ENCODE measurements around the gene TMEM52.
"Not testable (repeated sequence)": the region's sequence is repeated elsewhere in the genome, so short reads cannot be mapped to it uniquely, and the experiment has no call there.

TMEM52 gene

DNA sequence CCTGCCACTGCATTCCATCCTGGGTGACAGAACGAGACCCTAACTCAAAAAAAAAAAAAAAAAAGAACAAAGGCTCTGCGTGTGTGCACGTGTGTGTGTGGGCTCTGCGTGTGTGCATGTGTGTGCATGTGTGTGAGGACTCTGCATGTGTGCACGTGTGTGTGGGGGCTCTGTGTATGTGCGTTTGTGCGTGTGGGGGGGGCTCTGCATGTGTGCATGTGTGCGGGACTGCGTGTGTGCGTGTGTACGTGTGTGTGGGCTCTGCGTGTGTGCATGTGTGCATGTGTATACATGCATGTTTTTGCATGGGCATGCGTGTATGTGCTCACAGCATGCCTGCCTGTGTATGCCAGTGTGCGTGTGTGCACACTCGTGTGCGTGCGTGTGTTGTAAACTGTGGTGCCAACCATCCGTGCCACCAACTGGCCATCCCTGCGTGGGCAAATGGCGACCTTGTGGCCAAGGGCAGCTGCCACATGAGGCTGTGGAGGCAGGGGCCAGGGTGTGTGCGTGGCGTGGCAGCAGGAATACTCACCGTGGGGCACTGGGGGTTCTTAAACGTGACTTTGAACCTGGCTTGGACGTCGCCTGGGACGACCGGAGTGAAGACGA, 26.8 kb upstream of the TMEM52 start:
- DNase-seq (ENCODE audit: low spot score), result no peak

- peak; percentile 78 for DNase-seq (ENCODE audit: low spot score)
These were observed 24.9 kb upstream of the TMEM52 start for GRCh38 chr1:1943834-1944570.

GRCh38 chr1:1942753-1943656, 23.9 kb upstream of the TMEM52 start:
- no peak for DNase-seq (ENCODE audit: low spot score)

- no peak for DNase-seq (ENCODE audit: low spot score)
These were observed 23.0 kb upstream of the TMEM52 start for GRCh38 chr1:1941868-1942752.

- DNase-seq (ENCODE audit: low spot score), result no peak
These were observed 22.2 kb upstream of the TMEM52 start for GRCh38 chr1:1941211-1941841.

DNA sequence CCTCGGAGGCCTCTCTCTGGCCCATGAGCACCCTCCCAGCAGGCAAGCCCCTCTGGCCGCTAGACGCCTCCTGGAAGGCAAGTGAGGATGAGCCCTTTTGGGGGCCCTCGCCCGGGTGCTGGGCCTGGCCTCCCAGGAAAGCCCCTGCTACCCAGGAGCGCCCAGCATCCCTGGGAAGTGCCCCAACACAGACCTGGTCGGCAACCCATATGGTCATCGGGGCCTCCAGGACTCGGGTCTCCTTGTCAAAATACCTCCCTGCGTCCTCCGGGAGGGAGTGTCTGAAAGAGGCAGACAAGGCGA, 21.0 kb upstream of the TMEM52 start:
- DNase-seq (ENCODE audit: low spot score), result no peak

DNA sequence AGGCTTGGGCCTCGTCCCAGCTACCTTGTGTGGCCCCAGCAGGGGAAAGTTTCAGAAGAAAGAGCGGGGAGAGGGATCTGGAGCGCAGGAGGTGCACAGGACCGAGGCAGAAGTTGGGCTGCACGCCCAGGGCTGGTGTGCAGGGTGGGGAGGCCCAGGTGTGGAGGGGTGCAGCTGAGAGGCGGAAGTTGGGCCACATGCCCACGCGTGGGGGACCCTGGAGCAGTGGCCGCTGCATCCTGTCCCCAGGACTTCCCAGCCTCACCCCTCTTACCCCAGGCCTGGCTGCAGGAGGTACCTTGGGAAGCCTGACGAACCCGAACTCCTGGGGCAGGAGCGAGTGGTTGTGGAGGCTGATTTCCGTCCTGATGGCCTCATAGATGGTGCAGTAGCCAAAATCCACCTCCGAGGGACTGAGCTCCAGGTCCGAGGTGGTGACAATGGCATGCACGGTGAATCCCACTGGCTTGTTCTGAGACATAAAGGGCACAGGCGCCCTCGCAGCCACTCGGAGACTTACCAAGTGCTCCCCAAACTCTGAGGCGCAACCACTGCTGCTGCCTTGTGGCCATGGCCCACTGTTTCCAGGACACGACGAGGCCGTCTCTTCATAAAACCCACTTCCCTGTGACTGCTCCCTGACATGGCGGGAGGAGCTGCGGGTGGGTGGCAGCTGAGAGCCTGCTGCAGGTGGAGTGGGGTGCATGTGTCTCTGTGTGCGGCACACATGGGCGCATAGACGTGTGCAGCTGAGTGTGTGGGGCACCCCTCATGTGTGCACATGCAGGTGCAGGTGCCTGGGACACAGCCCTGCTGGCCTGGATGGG, 20.4 kb upstream of the TMEM52 start:
- no peak for DNase-seq (ENCODE audit: low spot score)

GRCh38 chr1:1938613-1939295, 19.7 kb upstream of the TMEM52 start:
- no peak for DNase-seq (ENCODE audit: low spot score)

GRCh38 chr1:1938276-1938573, 19.1 kb upstream of the TMEM52 start:
- DNase-seq (ENCODE audit: low spot score), result no peak

- no peak for DNase-seq (ENCODE audit: low spot score)
These were observed 18.6 kb upstream of the TMEM52 start for GRCh38 chr1:1937549-1938275.

- DNase-seq (ENCODE audit: low spot score), result no peak
These were observed 18.0 kb upstream of the TMEM52 start for GRCh38 chr1:1937061-1937460.

GRCh38 chr1:1934848-1935247, 15.8 kb upstream of the TMEM52 start:
- DNase-seq (ENCODE audit: low spot score), result not testable (repeated sequence)

- no peak for DNase-seq (ENCODE audit: low spot score)
These were observed 10.8 kb upstream of the TMEM52 start for GRCh38 chr1:1929639-1930545.

- DNase-seq (ENCODE audit: low spot score), result no peak
These were observed 10.1 kb upstream of the TMEM52 start for GRCh38 chr1:1929102-1929638.

GRCh38 chr1:1928231-1929101, 9.4 kb upstream of the TMEM52 start:
- no peak for DNase-seq (ENCODE audit: low spot score)

- no peak for DNase-seq (ENCODE audit: low spot score)
These were observed 8.7 kb upstream of the TMEM52 start for GRCh38 chr1:1927751-1928150.
